Measurements from ENCODE around the gene MACROD1. TPM values are rescaled to one million over a fixed set of nuclear protein-coding genes. Genes with fewer than 3 reads are reported as not detected.

The MACROD1 gene
- total RNA-seq, 5 donors from 2014 or later (not counting 1 experiment from before 2014, with no cell fraction given) = 6.0 to 14.8 (median 10.4) TPM

GRCh38 chr11:64053699-64054098, 112.2 kb downstream of the MACROD1 start:
- no peaks in the 10 kb centered on the region for H3K4me1 ChIP-seq (ENCODE audit: control insufficient read depth in 1 of 2, extremely low read depth in 1 of 2, insufficient read depth in 2 of 2, low read length in 2 of 2)
- no peaks in the 10 kb centered on the region for H3K27me3 ChIP-seq (replicated peaks in 1 of 2; ENCODE audit: control insufficient read depth in 2 of 2, extremely low read depth in 1 of 2, insufficient read depth in 2 of 2, low read length in 1 of 2)
- H3K36me3 ChIP-seq (ENCODE audit: control insufficient read depth in 2 of 2, extremely low read depth in 1 of 2, insufficient read depth in 1 of 2, low read length in 1 of 2) = peaks cover 0 to 3% of the 10 kb centered on the region in 2 donors
- no peaks in the 10 kb centered on the region for H3K9me3 ChIP-seq
- no peak overlapping the region for H3K4me3 Mint-ChIP-seq
- no peaks in the 10 kb centered on the region for H3K27me3 Mint-ChIP-seq
- POLR2A ChIA-PET = no interaction called here
- no peak overlapping the region for H3K4me3 ChIP-seq (ENCODE audit: control insufficient read depth in 1 of 2, extremely low read depth in 1 of 2, low read length in 1 of 2)
- DNase-seq (no peak), ATAC-seq (replicated peaks in 1 of 4) (no peak)
- H3K27ac ChIP-seq (ENCODE audit: low read length) = no peak overlapping the region
- H3K27ac Mint-ChIP-seq = no peak overlapping the region
- no peaks in the 10 kb centered on the region for H3K4me1 Mint-ChIP-seq
- H3K36me3 Mint-ChIP-seq = no peaks in the 10 kb centered on the region
- CTCF ChIA-PET = no interaction called here
- 87% methylated on average over 9 of the region's 15 CpGs for WGBS (ENCODE audit: insufficient coverage)
- H3K9me3 Mint-ChIP-seq = no peaks in the 10 kb centered on the region

- H3K4me3 Mint-ChIP-seq = no peak overlapping the region
- H3K4me1 ChIP-seq (ENCODE audit: control insufficient read depth in 1 of 2, extremely low read depth in 1 of 2, insufficient read depth in 2 of 2, low read length in 2 of 2) = no peaks in the 10 kb centered on the region
- ChIA-PET POLR2A (no interaction called here), CTCF (no interaction called here)
- H3K4me3 ChIP-seq (ENCODE audit: control insufficient read depth in 1 of 2, extremely low read depth in 1 of 2, low read length in 1 of 2) = no peak overlapping the region
- no peaks in the 10 kb centered on the region for H3K9me3 ChIP-seq
- no peaks in the 10 kb centered on the region for H3K9me3 Mint-ChIP-seq
- no peaks in the 10 kb centered on the region for H3K27me3 ChIP-seq (replicated peaks in 1 of 2; ENCODE audit: control insufficient read depth in 2 of 2, extremely low read depth in 1 of 2, insufficient read depth in 2 of 2, low read length in 1 of 2)
- ATAC-seq (replicated peaks in 1 of 4) (no peak), DNase-seq (no peak)
- no peaks in the 10 kb centered on the region for H3K4me1 Mint-ChIP-seq
- H3K27ac ChIP-seq (ENCODE audit: low read length) = no peak overlapping the region
- no peaks in the 10 kb centered on the region for H3K36me3 Mint-ChIP-seq
- no peaks in the 10 kb centered on the region for H3K27me3 Mint-ChIP-seq
- 79% methylated on average over 7 of the region's 11 CpGs for WGBS (ENCODE audit: insufficient coverage)
- H3K36me3 ChIP-seq (ENCODE audit: control insufficient read depth in 2 of 2, extremely low read depth in 1 of 2, insufficient read depth in 1 of 2, low read length in 1 of 2) = peaks cover 0 to 3% of the 10 kb centered on the region in 2 donors
- no peak overlapping the region for H3K27ac Mint-ChIP-seq
Observed at GRCh38 chr11:64052938-64053622, 112.8 kb downstream of the MACROD1 start.

GRCh38 chr11:64052436-64052835, 113.5 kb downstream of the MACROD1 start:
- Histone ChIP-seq H3K9me3 (no peaks in the 10 kb centered on the region), H3K27ac (ENCODE audit: low read length) (no peak overlapping the region), H3K4me3 (ENCODE audit: control insufficient read depth in 1 of 2, extremely low read depth in 1 of 2, low read length in 1 of 2) (no peak overlapping the region), H3K4me1 (ENCODE audit: control insufficient read depth in 1 of 2, extremely low read depth in 1 of 2, insufficient read depth in 2 of 2, low read length in 2 of 2) (no peaks in the 10 kb centered on the region), H3K27me3 (replicated peaks in 1 of 2; ENCODE audit: control insufficient read depth in 2 of 2, extremely low read depth in 1 of 2, insufficient read depth in 2 of 2, low read length in 1 of 2) (no peaks in the 10 kb centered on the region), H3K36me3 (ENCODE audit: control insufficient read depth in 2 of 2, extremely low read depth in 1 of 2, insufficient read depth in 1 of 2, low read length in 1 of 2) (peaks cover 0 to 3% of the 10 kb centered on the region in 2 donors)
- no CpG with 5 or more reads among the region's 2 CpGs for WGBS (ENCODE audit: insufficient coverage)
- DNase-seq (no peak), ATAC-seq (replicated peaks in 1 of 4) (no peak)
- no peaks in the 10 kb centered on the region for H3K4me1 Mint-ChIP-seq
- no peak overlapping the region for H3K27ac Mint-ChIP-seq
- no peaks in the 10 kb centered on the region for H3K27me3 Mint-ChIP-seq
- no peaks in the 10 kb centered on the region for H3K9me3 Mint-ChIP-seq
- no peak overlapping the region for H3K4me3 Mint-ChIP-seq
- ChIA-PET CTCF (no interaction called here), POLR2A (no interaction called here)
- H3K36me3 Mint-ChIP-seq = no peaks in the 10 kb centered on the region

GRCh38 chr11:64051297-64051696, 114.6 kb downstream of the MACROD1 start:
- H3K4me3 Mint-ChIP-seq = no peak overlapping the region
- ChIA-PET POLR2A (no interaction called here), CTCF (no interaction called here)
- H3K27ac ChIP-seq (ENCODE audit: low read length) = no peak overlapping the region
- ATAC-seq (replicated peaks in 1 of 4) (no peak), DNase-seq (no peak)
- H3K36me3 ChIP-seq (ENCODE audit: control insufficient read depth in 2 of 2, extremely low read depth in 1 of 2, insufficient read depth in 1 of 2, low read length in 1 of 2) = no peaks in the 10 kb centered on the region
- no peaks in the 10 kb centered on the region for H3K27me3 ChIP-seq (replicated peaks in 1 of 2; ENCODE audit: control insufficient read depth in 2 of 2, extremely low read depth in 1 of 2, insufficient read depth in 2 of 2, low read length in 1 of 2)
- H3K9me3 Mint-ChIP-seq = no peaks in the 10 kb centered on the region
- no peaks in the 10 kb centered on the region for H3K4me1 Mint-ChIP-seq
- H3K36me3 Mint-ChIP-seq = no peaks in the 10 kb centered on the region
- H3K27ac Mint-ChIP-seq = no peak overlapping the region
- H3K27me3 Mint-ChIP-seq = no peaks in the 10 kb centered on the region
- 91% methylated on average over 18 of the region's 19 CpGs for WGBS (ENCODE audit: insufficient coverage)
- H3K4me3 ChIP-seq (ENCODE audit: control insufficient read depth in 1 of 2, extremely low read depth in 1 of 2, low read length in 1 of 2) = no peak overlapping the region
- H3K9me3 ChIP-seq = no peaks in the 10 kb centered on the region
- no peaks in the 10 kb centered on the region for H3K4me1 ChIP-seq (ENCODE audit: control insufficient read depth in 1 of 2, extremely low read depth in 1 of 2, insufficient read depth in 2 of 2, low read length in 2 of 2)

GRCh38 chr11:64049509-64049908, 116.4 kb downstream of the MACROD1 start:
- no peaks in the 10 kb centered on the region for H3K36me3 Mint-ChIP-seq
- CTCF ChIA-PET = no interaction called here
- no peak for DNase-seq
- H3K4me1 Mint-ChIP-seq = no peaks in the 10 kb centered on the region
- POLR2A ChIA-PET = no interaction called here
- no peak overlapping the region for H3K27ac ChIP-seq (ENCODE audit: low read length)
- H3K9me3 Mint-ChIP-seq = no peaks in the 10 kb centered on the region
- H3K4me3 Mint-ChIP-seq = no peak overlapping the region
- H3K9me3 ChIP-seq = no peaks in the 10 kb centered on the region
- no peak overlapping the region for H3K4me3 ChIP-seq (ENCODE audit: control insufficient read depth in 1 of 2, extremely low read depth in 1 of 2, low read length in 1 of 2)
- 75% methylated on average over 6 of the region's 8 CpGs for WGBS (ENCODE audit: insufficient coverage)
- no peak overlapping the region for H3K27ac Mint-ChIP-seq
- ATAC-seq (replicated peaks in 1 of 4) = no peak
- no peaks in the 10 kb centered on the region for H3K27me3 Mint-ChIP-seq
- no peaks in the 10 kb centered on the region for H3K27me3 ChIP-seq (replicated peaks in 1 of 2; ENCODE audit: control insufficient read depth in 2 of 2, extremely low read depth in 1 of 2, insufficient read depth in 2 of 2, low read length in 1 of 2)
- H3K36me3 ChIP-seq (ENCODE audit: control insufficient read depth in 2 of 2, extremely low read depth in 1 of 2, insufficient read depth in 1 of 2, low read length in 1 of 2) = no peaks in the 10 kb centered on the region
- no peaks in the 10 kb centered on the region for H3K4me1 ChIP-seq (ENCODE audit: control insufficient read depth in 1 of 2, extremely low read depth in 1 of 2, insufficient read depth in 2 of 2, low read length in 2 of 2)

GRCh38 chr11:64048042-64048854, 117.7 kb downstream of the MACROD1 start:
- Mint-ChIP-seq H3K9me3 (no peaks in the 10 kb centered on the region), H3K27ac (no peak overlapping the region), H3K4me1 (no peaks in the 10 kb centered on the region), H3K27me3 (no peaks in the 10 kb centered on the region), H3K36me3 (no peaks in the 10 kb centered on the region), H3K4me3 (no peak overlapping the region)
- Histone ChIP-seq H3K27me3 (replicated peaks in 1 of 2; ENCODE audit: control insufficient read depth in 2 of 2, extremely low read depth in 1 of 2, insufficient read depth in 2 of 2, low read length in 1 of 2) (no peaks in the 10 kb centered on the region), H3K4me1 (ENCODE audit: control insufficient read depth in 1 of 2, extremely low read depth in 1 of 2, insufficient read depth in 2 of 2, low read length in 2 of 2) (no peaks in the 10 kb centered on the region), H3K9me3 (no peaks in the 10 kb centered on the region), H3K4me3 (ENCODE audit: control insufficient read depth in 1 of 2, extremely low read depth in 1 of 2, low read length in 1 of 2) (no peak overlapping the region), H3K27ac (ENCODE audit: low read length) (no peak overlapping the region), H3K36me3 (ENCODE audit: control insufficient read depth in 2 of 2, extremely low read depth in 1 of 2, insufficient read depth in 1 of 2, low read length in 1 of 2) (no peaks in the 10 kb centered on the region)
- CTCF ChIA-PET = no interaction called here
- no peak for ATAC-seq (replicated peaks in 1 of 4)
- POLR2A ChIA-PET = interaction anchor here in 1 of 2 donors (0.6 kb wide), 1 partner anchor 1105 kb away, joined by 4 read pairs; no protein-coding TSS in a partner anchor
- 89% methylated on average over 17 of the region's 19 CpGs for WGBS (ENCODE audit: insufficient coverage)
- no peak for DNase-seq
